ENCODE data around the gene C12orf50.
"Not testable (repeated sequence)": the region's sequence is repeated elsewhere in the genome, so short reads cannot be mapped to it uniquely, and the experiment has no call there.

Gene C12orf50

GRCh38 chr12:88035271-88035906, 6.2 kb upstream of the C12orf50 start (continued):
- no peak for TF ChIP-seq ZNF639 (tag by site-specific recombination; IDR thresholded peaks at IDR 0.05)
- TF ChIP-seq ZNF530 (tag by site-specific recombination; IDR thresholded peaks at IDR 0.05; ENCODE audit: low read depth), result no peak
- TF ChIP-seq FEZF1 (tag by site-specific recombination; IDR thresholded peaks at IDR 0.05), result peak; percentile 69; the same call in 1 of the 2 replicates
- TF ChIP-seq ZNF529 (tag by site-specific recombination; IDR thresholded peaks at IDR 0.05; ENCODE audit: insufficient replicate concordance), result no peak
- TF ChIP-seq ZNF473 (tag by site-specific recombination; IDR thresholded peaks at IDR 0.05), result no peak
- no peak for TF ChIP-seq SALL2 (tag by site-specific recombination; IDR thresholded peaks at IDR 0.05; ENCODE audit: borderline replicate concordance)
- TF ChIP-seq ZNF423 (tag by site-specific recombination; IDR thresholded peaks at IDR 0.05), result 0 out of 2 replicates have a peak, but pooled peaks have one; percentile 19
- peak; percentile 81; the same call in 1 of the 2 replicates for TF ChIP-seq ZNF2 (tag by site-specific recombination; IDR thresholded peaks at IDR 0.05)
- TF ChIP-seq ZNF521 (tag by site-specific recombination; IDR thresholded peaks at IDR 0.05), result no peak
- TF ChIP-seq, protein P1, sequence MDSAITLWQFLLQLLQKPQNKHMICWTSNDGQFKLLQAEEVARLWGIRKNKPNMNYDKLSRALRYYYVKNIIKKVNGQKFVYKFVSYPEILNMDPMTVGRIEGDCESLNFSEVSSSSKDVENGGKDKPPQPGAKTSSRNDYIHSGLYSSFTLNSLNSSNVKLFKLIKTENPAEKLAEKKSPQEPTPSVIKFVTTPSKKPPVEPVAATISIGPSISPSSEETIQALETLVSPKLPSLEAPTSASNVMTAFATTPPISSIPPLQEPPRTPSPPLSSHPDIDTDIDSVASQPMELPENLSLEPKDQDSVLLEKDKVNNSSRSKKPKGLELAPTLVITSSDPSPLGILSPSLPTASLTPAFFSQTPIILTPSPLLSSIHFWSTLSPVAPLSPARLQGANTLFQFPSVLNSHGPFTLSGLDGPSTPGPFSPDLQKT (IDR thresholded peaks at IDR 0.05; ENCODE audit: borderline replicate concordance, low read depth, low read length), result no peak

DNA sequence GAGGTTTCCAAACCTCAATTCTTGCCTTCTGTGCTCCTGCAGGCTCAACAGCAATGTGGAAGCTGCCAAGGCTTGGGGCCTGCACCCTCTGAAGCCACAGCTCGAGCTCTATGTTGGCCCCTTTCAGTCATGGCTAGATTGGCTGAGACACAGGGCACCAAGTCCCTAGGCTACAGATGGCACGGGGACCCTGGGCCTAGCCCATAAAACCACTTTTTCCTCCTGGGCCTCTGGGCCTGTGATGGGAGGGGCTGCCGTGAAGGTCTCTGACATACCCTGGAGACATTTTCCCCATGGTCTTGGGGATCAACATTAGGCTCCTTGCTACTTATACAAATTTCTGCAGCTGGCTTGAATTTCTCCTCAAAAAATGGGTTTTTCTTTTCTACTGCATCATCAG, 2.0 kb upstream of the C12orf50 start:
- peak; percentile 92 for TF ChIP-seq ZNF585B (tag by site-specific recombination; IDR thresholded peaks at IDR 0.05)
- H3K36me3 ChIP-seq (ENCODE audit: control insufficient read depth in 2 of 2, insufficient read depth in 1 of 2, low read length in 2 of 2); H3K9me3 ChIP-seq (ENCODE audit: control insufficient read depth, insufficient read depth, low read depth, low read length); CTCF ChIA-PET; POLR2A ChIA-PET; H3K4me1 ChIP-seq (ENCODE audit: control insufficient read depth, insufficient read depth, low read length); H3K27ac ChIP-seq (ENCODE audit: extremely low read depth, low read depth, low read length); H3K4me3 ChIP-seq (ENCODE audit: low read depth, low read length): not testable (repeated sequence)

DNA sequence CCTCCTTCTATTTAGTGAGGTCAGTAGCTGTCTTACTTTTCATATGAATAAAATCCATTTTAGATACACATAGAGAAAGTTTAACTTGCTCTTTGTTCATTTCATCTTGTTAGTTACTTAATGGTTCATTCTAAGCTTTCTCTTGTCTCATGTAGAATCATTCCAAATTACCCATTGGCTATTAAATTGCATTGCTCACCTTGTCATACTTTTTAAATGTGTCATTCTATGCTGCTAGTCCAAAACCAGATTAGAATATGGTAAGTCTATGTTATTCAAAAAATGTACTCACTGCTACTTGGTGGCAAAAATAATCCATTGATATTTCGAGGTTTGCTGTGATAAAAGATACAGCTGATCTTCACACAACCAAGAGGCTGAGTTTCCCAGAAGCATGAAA, 3.0 kb downstream of the C12orf50 start:
- TF ChIP-seq ZNF560 (tag by site-specific recombination; IDR thresholded peaks at IDR 0.05; ENCODE audit: borderline replicate concordance) (no peak), ZNF248 (tag by site-specific recombination; IDR thresholded peaks at IDR 0.05) (no peak), ZNF350 (tag by site-specific recombination; IDR thresholded peaks at IDR 0.05) (no peak), ZNF133 (tag by site-specific recombination; IDR thresholded peaks at IDR 0.05) (no peak), ZBTB1 (tag by site-specific recombination; IDR thresholded peaks at IDR 0.05) (no peak)
- CTCF ChIA-PET, result interaction anchor here (0.7 kb wide), 1 partner anchor 223 kb away, joined by 3 read pairs; no protein-coding TSS in a partner anchor
- Histone ChIP-seq H3K27ac (ENCODE audit: extremely low read depth, low read depth, low read length) (no peak overlapping the region), H3K4me3 (ENCODE audit: low read depth, low read length) (no peak overlapping the region), H3K36me3 (ENCODE audit: control insufficient read depth in 2 of 2, insufficient read depth in 1 of 2, low read length in 2 of 2) (no peaks in the 10 kb centered on the region), H3K9me3 (ENCODE audit: control insufficient read depth, insufficient read depth, low read depth, low read length) (no peaks in the 10 kb centered on the region), H3K4me1 (ENCODE audit: control insufficient read depth, insufficient read depth, low read length) (no peaks in the 10 kb centered on the region)
- POLR2A ChIA-PET, result no interaction called here

GRCh38 chr12:88017964-88018363, 11.2 kb downstream of the C12orf50 start:
- TF ChIP-seq ZNF585B (tag by site-specific recombination; IDR thresholded peaks at IDR 0.05) (peak; percentile 96), TRIM28 (IDR thresholded peaks at IDR 0.05; ENCODE audit: borderline replicate concordance, low read length) (peak; percentile 91; the same call in 1 of the 2 replicates), ZNF114 (tag by site-specific recombination; IDR thresholded peaks at IDR 0.05) (no peak), SETDB1 (IDR thresholded peaks at IDR 0.05; ENCODE audit: insufficient read length, low read length) (peak; percentile 73)
- H3K4me1 ChIP-seq (ENCODE audit: control insufficient read depth, insufficient read depth, low read length), result no peaks in the 10 kb centered on the region
- no peak overlapping the region for H3K4me3 ChIP-seq (ENCODE audit: low read depth, low read length)
- POLR2A ChIA-PET, result no interaction called here
- no peaks in the 10 kb centered on the region for H3K36me3 ChIP-seq (ENCODE audit: control insufficient read depth in 2 of 2, insufficient read depth in 1 of 2, low read length in 2 of 2)
- no peak overlapping the region for H3K27ac ChIP-seq (ENCODE audit: extremely low read depth, low read depth, low read length)
- CTCF ChIA-PET, result no interaction called here
- no peaks in the 10 kb centered on the region for H3K9me3 ChIP-seq (ENCODE audit: control insufficient read depth, insufficient read depth, low read depth, low read length)
